Epidermal melanocyte (primary cell): ENCODE results near the gene TSPAN4.

Experiments
- DNase-seq: peaks from one replicate; pipeline ENCODE4 v3.0.0; 2011; ENCODE audit warnings: low spot score; ENCODE audit not compliant: insufficient read length

Gene TSPAN4

DNA sequence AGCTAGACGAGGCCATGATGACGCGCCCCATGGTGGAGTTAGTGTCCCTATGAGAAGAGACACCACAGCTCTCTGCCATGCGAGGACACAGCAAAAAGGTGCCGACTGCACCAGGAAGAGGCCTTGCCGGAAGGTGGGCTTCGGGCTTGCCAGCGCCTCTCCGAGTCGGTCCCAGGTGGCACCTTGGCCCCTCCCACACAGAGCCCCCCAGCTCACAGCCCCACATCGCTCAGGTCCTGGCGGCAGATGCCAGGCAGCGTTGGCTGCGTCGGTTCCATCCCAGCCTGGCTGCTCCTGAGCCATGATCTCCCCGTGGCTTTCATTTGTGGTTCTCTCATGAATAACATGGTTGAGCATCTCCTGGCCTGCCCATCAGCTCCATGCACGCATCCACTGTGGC, 43.9 kb downstream of the TSPAN4 start:
- no peak for DNase-seq

- DNase-seq = no peak
Observed at GRCh38 chr11:887589-887988, 44.9 kb downstream of the TSPAN4 start.

DNA sequence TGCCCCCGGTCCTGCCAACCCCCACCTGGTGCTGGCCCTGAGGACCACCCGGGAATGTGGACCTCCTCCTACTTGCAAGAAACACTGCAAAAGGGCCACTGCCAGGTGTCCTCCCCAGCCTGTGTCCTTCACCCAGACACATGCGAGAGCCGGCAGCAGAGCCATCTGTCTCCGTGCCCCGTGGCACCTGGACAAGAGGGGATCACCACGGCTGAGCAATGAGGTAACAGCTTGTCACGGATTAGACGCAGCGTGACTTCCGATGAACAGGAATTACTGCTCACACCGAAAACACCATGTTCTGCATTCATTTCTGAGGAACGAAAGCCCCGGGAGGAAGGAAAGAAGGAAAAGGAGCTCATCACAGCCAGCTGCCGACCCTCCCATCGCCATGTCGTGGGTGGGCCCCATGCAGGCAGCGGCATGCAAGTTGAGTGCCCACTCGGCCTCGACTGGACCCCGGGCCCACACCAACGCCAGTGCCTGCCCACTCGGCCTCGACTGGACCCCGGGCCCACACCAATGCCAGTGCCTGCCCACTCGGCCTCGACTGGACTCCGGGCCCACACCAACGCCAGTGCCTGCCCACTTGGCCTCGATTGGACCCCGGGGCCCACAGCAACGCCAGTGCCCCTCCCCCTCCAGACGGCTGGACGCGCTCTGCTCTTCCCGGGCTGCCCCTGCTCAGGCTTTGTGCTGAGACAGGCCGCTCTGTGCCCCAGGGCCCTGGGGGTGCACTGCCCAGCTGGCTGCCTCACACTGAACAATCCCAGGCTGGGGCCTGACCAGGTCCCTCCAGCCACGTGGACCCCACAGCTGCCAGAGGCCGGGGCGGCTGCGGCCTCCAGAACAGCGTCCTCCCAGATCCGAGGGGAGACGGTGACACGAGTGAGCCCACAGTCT, 45.9 kb downstream of the TSPAN4 start:
- DNase-seq = no peak

- DNase-seq = no peak
Observed at GRCh38 chr11:889257-889656, 46.6 kb downstream of the TSPAN4 start.

DNA sequence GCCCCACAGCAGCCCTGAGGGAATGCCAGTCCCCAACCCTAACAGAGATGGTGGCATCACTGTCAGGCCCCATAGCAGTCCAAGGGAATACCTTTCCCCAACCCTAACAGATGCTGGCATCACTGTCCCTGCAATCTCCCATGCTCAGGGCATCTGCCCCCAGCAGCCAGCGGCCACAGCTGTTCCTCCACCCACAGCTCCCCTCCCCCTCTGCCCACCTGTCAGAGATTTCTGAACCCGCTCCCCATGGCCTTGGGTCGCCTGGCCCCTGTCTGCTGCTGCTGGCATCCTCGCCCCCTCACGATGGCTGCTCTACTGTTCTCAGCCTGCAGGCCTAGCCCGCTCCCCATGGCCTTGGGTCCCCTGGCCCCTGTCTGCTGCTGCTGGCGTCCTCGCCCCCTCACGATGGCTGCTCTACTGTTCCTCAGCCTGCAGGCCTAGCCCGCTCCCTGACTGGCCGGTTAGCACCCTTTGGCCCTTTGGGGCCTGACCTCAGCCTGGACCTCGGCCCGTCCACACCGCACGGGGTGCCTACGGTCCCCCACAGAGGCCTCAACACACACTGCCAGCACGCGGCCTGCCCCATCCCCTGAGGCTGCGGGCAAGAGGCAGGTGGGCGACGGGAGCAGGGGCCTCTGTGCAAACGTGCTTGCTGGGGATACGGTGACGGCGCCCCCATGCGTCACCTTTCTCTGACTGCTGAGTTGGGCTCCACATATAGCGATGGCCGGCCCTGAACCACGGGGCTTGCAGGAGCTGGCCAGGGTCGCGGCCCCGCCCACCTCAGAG, 47.2 kb downstream of the TSPAN4 start:
- no peak for DNase-seq

DNA sequence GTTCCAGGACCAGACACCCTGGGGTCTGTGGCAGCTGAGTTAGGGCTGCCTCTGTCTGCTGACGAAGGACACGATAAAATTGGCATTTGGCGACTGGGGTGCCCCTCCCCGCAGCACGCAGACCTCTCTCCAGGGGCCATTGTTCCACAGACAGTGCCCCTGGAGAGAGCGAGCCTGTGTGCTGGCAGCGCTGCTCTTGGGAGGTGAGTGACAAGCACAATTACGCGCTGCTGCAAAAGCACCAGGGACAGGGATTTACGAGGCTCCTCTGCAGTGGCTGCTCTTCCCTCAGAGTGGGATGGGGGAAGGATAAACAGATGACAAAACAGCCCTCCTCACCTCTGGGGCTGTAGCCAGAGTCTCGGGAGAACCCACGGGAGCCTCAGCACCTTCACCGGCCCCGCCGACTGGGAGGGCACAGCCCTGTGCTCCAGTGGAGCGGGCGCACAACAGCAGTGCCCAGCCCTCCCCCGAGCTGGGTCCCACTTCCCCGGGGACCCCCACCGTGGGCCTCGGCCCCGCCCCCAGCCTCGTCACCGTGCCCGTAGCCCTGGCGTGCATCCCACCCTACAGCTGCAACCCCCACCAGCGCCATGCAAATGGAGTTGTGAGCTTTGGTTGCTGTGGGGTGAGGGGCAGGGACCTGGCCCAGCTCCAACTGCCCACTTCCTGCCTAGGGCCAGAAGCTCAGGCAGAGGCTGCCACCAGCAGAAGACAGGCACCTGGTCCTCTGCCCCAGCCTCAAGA, 48.3 kb downstream of the TSPAN4 start:
- no peak for DNase-seq

GRCh38 chr11:893008-893654, 50.5 kb downstream of the TSPAN4 start:
- no peak for DNase-seq

- DNase-seq = no peak
Observed at GRCh38 chr11:894575-895201, 52.0 kb downstream of the TSPAN4 start.

DNA sequence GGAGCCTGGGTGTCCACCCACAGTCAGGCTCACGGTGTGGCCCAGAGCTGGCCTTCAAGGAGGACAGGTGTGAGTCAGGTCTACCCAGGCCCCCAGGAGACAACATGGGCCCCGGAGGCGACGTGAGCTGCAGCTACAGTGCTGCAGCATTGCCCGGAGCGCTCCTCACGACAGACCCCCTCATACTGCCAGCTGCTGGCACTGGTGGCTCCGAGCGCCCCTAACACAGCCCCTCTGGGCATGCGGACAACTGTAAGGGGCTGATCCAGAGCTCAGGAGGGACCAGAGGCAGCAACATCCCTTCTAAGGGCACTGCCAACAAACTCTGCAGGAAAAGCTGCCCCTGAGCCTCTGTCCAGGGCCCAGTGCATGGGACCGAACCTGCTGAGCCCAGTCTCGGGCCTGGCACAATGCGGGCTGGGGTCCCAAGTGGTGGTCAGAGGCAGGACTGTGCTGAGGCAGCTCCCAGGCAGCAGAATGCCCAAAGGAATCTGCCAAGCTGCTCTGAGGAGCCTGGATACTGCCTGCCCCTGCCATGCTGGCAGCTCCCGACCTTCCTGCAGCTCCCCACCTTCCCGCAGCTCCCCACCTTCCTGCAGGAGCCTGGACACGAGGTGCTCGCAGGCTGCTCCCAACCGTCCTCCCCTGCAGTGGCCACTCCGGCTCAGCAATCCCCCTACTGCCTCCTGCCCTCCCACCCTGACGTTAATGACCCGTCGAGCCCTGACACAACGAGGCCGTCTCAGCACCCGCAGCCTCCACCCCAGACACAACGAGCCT, 52.9 kb downstream of the TSPAN4 start:
- DNase-seq = no peak

DNA sequence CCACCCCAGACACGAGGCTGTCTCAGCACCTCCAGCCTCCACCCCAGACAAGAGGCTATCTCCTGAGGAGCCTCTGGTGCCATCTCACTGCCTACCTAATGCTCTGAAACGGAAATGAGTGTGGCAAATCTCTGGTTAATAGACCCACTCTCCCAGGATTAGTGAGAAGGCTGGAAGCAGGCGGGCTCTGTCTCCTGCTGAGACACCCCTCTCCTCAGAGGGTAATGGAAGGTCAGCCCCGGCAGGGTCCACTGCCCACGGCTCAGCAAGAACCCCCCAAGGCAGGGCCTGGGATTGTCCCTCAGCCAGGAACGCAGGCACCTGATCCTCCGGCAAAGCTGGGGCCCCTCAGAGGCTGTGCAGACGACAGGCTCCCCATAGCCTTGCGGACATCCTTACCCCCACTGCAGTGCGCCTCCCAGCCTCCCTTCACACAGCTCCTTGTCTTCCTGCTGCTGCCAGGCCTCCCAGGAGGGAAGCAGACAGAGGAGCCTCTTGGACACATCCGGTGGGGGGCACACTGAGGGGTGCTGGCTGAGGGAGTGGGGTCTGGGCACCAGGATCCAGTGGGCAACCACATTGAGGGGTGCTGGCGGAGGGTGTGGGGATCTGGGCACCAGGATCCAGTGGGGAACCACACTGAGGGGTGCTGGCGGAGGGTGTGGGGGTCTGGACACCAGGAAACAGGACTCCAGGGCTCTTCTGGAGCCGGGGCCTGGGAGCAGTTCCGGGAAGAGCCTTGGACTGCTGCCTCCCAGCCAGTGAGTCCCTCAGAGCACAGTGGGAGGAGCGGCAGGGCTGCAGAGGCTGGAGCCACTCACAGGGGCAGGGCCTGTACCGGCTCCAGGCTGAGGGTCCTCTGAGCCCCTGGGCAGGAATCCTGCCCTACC, 54.8 kb downstream of the TSPAN4 start:
- DNase-seq = no peak

- no peak for DNase-seq
Observed at GRCh38 chr11:898143-898511, 55.5 kb downstream of the TSPAN4 start.

- DNase-seq = no peak
Observed at GRCh38 chr11:898540-899190, 56.0 kb downstream of the TSPAN4 start.

DNA sequence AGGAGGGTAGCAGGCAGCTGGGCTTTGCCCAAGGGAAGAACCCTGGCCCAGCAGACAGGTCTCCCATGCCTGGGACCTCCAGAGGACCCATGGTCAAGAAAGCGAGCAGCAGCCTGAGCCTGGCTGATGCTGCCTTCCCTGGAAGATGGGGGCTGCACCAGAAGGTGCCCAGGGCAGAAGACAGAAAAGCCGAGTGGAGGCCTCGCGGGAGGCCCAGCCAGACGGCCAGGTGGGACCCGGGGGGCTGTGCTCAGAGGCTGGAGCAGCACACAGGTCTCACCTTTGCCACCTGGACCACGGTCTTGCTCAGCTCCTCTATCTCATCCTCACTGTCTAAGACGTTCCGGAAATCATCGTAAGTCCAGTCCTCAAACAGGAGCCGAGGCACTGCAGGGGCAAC, 57.1 kb downstream of the TSPAN4 start:
- no peak for DNase-seq

DNA sequence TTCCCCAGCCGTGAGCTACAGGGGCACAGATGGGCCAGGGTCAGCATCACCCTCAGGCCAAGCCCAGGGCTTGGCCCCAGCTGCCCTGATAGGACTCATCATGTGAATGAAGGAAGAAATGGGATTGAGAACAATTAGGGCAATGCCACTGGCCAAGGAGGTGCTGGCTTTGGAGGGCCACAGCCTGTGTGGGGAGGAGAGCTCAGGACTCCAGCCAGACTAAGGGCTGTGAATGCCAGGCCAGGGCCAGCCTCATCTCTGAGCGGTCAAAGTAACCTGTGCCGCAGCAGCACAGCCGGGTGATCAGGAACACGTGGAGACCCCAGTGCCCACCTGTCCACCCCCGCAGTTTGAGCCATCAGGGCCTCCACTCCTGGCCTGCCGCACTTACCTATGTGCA, 57.9 kb downstream of the TSPAN4 start:
- DNase-seq = no peak

DNA sequence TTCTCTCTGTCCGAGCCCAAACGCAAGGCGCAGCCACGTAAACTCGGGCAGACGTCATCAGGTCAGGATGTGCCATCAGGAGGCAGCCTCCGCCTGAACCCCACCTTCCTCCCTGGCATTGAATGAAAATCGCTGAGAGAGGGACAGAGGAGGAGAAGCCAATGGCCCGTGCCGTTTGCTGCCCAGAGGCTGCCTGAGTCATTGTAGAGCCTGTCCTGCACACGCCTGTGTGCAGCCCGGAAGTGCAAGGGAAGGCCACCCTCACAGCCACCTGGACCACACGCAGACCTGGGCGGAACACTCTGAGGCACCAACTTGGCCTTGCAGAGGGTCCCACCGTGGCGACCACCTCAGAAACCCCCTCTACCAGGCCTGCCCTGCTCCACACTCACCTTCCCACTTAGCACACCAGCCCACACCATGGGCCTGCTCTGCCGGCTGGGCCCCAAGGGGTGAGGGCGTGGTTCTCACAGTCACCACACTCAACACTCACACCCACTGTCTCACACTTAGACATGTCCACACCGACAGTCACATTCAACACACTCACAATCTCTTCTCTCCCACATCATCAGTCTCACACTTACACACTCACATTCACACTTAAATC, 58.9 kb downstream of the TSPAN4 start:
- no peak for DNase-seq

DNA sequence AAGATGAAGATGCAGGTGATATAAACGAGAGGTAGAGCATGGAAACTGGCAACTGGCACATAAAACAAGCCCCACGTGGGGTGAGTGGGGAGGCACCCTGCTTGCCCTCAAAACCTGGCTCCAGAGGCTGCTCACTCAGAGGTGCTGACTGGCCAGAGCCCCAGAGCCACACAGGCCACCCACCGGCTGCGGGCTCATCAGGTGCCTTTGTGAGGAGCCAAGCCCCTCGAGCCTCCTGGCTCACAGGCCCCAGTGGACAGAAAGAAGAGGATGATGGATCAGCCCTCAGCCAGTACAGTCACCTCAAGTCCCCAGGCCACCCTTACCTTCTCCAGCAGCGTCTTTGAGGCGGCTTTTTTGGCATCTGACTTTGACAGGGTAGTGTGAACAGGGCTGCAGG, 61.7 kb downstream of the TSPAN4 start:
- DNase-seq = no peak

DNA sequence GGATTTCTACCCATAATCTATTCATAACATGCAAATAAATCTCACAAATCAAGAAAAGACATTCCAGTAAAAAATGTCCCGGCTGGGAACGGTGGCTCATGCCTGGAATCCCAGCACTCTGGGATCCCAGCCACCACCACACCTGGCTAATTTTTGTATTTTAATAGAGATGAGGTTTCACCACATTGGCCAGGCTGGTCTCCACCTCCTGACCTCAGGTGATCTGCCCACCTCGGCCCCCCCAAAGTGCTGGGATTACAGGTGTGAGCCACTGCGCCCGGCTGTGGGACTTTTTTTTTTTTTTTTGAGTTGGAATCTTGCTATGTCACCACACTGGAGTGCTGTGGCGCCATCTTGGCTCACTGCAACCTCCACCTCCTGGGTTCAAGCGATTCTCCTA, 63.3 kb downstream of the TSPAN4 start:
- no peak for DNase-seq

DNA sequence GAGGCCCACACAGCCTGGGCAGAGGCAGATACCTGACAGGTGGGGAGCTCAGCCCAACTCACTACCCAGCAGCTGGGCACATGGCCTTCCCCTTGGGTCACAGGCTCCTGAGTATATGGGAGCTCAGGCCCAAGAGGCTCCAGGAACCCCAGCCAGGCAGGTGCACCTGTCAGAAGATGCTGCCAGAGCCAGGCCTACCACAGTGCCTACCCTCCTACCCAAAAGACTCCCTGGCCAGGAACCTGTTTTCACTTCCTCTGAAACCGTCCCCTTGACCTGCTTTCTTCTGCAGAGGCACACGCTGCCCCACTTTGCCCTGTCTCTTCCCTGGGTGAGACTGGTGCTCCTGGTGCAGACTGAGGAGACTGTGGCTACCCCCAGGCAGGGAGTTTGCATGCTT, 65.0 kb downstream of the TSPAN4 start:
- no peak for DNase-seq
